H1 (cell line): ENCODE measurements around the gene GAN.

Experiments used
- CHD2 ChIP-seq: IDR thresholded peaks from 2 replicates; pipeline ENCODE4 v1.6.1; 2012; ENCODE audit warnings: low read length, improper control_type of control experiment
- CTCF ChIP-seq, 3 experiments: IDR thresholded peaks; 1 replicate in 2 of 3; 2 replicates in 1 of 3; pipeline versions ENCODE4 v1.5.1 to v1.6.1; 2011; ENCODE audit warnings: low read length in 3 of 3, mild to moderate bottlenecking in 3 of 3, inconsistent platforms in 2 of 3, low read depth in 1 of 3, moderate library complexity in 1 of 3; ENCODE audit not compliant: insufficient read depth in 1 of 3; ENCODE audit errors: control extremely low read depth in 1 of 3
- EP300 ChIP-seq, 2 experiments: IDR thresholded peaks; 1 replicate in 1 of 2; 2 replicates in 1 of 2; pipeline ENCODE4 v1.6.1; 2011 to 2012; ENCODE audit warnings: low read depth in 2 of 2, low read length in 2 of 2, mild to moderate bottlenecking in 2 of 2, borderline replicate concordance in 1 of 2, inconsistent platforms in 1 of 2, moderate library complexity in 1 of 2
- EZH2 ChIP-seq: fragments of 200-600 bp; sonication (generic); IDR thresholded peaks from 2 replicates; pipeline ENCODE4 v1.7.1; 2012; ENCODE audit warnings: low read depth, mild to moderate bottlenecking, moderate library complexity, low read length, inconsistent platforms; ENCODE audit not compliant: severe bottlenecking
- GABPA ChIP-seq: IDR thresholded peaks from 2 replicates; pipeline ENCODE4 v1.6.1; 2011; ENCODE audit warnings: mild to moderate bottlenecking, low read length, moderate library complexity, borderline replicate concordance; ENCODE audit not compliant: insufficient read depth
- HDAC6 ChIP-seq: IDR thresholded peaks from one replicate; pipeline ENCODE4 v1.7.1; 2012; ENCODE audit warnings: low read depth, mild to moderate bottlenecking, inconsistent platforms, low read length, moderate library complexity
- POLR2A ChIP-seq, 2 experiments: IDR thresholded peaks; 1 replicate in 1 of 2; 2 replicates in 1 of 2; pipeline ENCODE4 v1.6.1; 2011; ENCODE audit warnings: low read depth in 2 of 2, low read length in 2 of 2, mild to moderate bottlenecking in 2 of 2; ENCODE audit errors: control extremely low read depth in 1 of 2
- POLR2AphosphoS5 ChIP-seq: IDR thresholded peaks from 2 replicates; pipeline ENCODE4 v1.6.1; 2011; ENCODE audit warnings: low read depth, low read length
- RBBP5 ChIP-seq: IDR thresholded peaks from 2 replicates; pipeline ENCODE4 v1.7.1; 2012; ENCODE audit warnings: low read depth, mild to moderate bottlenecking, inconsistent platforms, low read length, moderate library complexity, borderline replicate concordance
- ZNF274 ChIP-seq: IDR thresholded peaks from 2 replicates; pipeline ENCODE4 v1.7.0; 2012; ENCODE audit warnings: low read length, borderline replicate concordance; ENCODE audit errors: extremely low read depth

- TF ChIP-seq CHD2 (no peak), HDAC6 (no peak), RBBP5 (no peak), CTCF (IDR thresholded peaks at IDR 0.05; ENCODE audit: control extremely low read depth in 1 of 3, insufficient read depth in 1 of 3, low read depth in 1 of 3, low read length in 3 of 3) (no peak), POLR2A (IDR thresholded peaks at IDR 0.05; ENCODE audit: control extremely low read depth in 1 of 2, low read depth in 2 of 2, low read length in 2 of 2) (no peak), GABPA (no peak), EP300 (IDR thresholded peaks at IDR 0.05; ENCODE audit: borderline replicate concordance in 1 of 2, low read depth in 2 of 2, low read length in 2 of 2) (no peak), ZNF274 (no peak), POLR2AphosphoS5 (no peak), EZH2 (no peak)
These were observed 110.0 kb downstream of the GAN start for GRCh38 chr16:81424771-81425170.
